GM21367 (cell line): Measurements from ENCODE around the gene AKAP13.

Experiments
- ATAC-seq: cut with Tn5 transposase; IDR thresholded peaks from one replicate; pipeline ENCODE4 v1.9.1; 2021; ENCODE audit not compliant: unreplicated experiment

AKAP13 gene

GRCh38 chr15:85762756-85763127, 382.3 kb downstream of the AKAP13 start:
- ATAC-seq: no peak

DNA sequence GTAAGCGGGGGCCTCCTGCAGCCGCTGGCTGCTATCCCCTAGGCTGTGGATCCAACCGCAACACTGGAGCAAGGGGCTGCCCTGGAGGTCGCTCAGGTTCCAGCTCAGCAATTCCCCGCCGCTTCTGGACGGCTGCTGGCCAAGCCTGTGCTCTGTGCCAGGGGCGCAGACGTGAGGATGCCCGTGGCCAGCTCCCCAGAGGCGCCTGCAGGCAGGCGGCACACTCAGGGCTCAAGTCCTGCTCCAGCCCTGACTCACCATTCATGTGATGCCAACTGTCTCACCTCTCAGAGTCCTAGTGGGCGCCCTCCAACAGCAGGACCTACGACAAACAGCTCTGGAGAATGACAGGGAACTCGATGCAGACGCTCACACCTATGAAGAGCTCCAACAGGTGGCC, 382.8 kb downstream of the AKAP13 start:
- ATAC-seq: no peak

- no peak for ATAC-seq
Measured at GRCh38 chr15:85763673-85764633, 383.6 kb downstream of the AKAP13 start.

DNA sequence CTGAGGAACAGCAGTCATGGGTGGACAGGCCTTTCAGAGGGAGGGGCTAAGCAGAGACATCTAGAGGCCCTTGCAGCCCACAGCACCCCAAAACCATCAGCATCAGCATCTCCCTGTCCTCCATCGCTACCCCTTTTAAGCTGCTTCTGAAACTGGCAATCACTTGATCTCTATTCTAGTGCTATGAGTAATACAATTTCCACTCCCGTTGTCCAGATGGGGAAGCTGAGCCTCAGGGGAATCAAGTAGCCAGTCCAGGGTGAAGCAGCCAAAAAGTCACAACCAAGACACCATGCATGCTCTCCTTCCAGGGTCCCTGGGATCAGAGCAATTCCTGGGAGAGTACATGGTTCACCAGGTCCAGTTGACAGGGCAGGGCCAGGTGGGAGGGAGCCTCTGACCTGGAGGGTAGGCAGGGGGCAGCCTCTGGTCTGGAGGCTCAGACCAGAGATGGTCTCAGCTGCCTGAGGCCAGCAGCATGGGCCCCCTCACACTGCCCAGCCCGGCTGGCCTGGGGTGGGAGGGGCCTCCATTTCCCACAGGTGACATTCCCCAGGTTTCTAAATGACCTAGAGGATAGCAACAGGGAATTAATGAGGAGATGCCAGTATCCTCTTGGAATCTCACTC, 384.4 kb downstream of the AKAP13 start:
- ATAC-seq: no peak

- no peak for ATAC-seq
Measured at GRCh38 chr15:85766001-85766831, 385.8 kb downstream of the AKAP13 start.

GRCh38 chr15:85767785-85768529, 387.6 kb downstream of the AKAP13 start:
- no peak for ATAC-seq

- ATAC-seq: no peak
Measured at GRCh38 chr15:85768595-85769168, 388.3 kb downstream of the AKAP13 start.

DNA sequence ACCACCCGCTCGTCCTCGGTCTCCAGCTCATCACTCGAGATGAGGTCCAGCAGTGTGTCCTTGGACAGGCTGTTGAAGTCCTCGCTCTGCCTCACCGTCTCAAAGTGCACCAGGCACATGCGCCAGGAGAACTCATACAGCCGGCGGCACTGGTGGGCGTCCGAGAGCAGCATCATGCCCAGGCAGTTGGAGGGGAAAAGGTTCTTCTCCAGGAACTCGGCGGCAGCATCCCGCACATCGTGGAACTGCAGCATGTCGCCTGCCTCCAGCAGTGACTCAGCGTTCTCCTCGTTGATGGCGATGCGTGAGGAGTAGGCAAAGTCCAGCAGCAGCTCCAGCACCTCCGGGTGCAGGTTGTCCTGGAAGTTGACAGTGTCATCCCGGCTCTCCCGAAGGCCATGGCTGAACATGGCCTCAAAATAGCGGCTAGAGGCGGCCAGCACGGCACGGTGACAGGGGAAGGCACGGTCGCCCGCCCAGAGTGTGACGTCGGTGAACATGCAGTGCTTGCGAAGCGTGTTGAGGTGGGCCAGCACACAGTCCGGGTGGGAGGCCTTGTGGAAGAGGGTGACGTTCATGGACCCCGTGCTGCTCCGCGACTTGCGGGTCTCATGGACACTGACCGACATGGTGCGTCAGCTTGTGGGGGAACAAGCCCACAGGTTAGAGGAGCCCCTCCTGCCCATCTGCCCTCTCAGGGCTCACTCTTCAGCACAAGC, 388.9 kb downstream of the AKAP13 start:
- ATAC-seq: no peak

DNA sequence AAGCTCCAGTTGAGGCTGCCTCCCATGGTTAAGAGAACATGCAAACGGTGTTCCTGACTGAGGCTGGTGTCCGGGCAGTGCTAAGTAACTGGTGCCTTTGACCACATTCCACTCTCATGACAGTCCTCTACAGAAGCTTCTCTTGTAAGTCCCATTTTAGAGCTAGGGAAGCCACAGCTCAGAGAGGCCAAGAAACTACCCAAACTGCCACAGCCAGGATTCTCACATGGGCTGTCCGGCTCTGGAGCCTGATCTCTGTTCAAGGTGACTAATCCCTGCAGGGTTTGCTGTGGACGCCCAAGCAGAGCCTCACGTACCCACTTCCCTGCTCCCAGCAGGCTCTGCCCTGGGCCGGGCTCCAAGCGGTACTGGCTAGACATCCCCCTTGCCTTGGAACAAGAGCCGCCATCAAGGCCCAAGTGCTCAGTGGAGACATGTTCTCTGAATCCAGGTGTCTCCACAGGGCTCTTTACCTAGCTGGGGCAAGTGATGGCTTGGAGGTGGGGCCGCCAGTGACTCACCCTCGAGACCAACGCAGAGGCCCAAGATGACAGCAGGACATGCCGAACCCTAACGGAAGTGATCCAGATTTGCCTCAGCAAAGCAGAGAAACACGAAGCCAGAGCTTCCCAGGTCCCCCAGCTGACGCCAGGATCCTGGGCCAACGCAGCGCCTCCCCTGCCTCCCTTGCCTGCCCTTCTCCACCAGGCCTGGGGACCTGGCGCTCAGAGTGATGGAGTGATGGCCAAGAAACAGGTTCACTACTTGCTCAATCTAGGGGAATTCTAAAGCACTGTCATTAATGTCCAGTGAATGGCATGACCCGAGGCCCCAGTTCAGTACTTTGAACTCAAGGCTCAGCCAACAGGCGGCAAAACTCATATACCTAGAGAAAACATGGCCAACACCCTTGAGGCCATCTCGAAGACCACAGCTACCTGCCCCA, 390.0 kb downstream of the AKAP13 start:
- ATAC-seq: no peak

DNA sequence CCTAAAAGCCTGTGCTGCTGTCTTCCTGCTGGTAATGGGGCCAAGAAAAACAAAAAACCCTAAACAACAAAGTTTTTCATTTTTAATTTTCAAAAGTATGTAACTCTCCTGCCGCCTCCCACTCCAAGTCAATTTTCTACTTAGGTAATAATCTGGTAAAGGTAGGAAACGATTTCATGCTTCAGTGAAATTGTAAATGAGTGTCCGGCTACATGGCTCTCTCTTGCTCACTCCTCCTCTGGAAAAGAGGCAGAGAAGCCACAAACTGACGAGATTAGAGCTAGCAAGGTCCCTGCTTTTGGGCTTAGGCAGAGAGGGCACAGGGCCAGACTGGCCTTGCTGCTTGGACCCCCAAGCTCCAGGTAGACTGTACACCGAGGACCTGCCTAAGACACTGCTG, 390.9 kb downstream of the AKAP13 start:
- no peak for ATAC-seq

- ATAC-seq: no peak
Measured at GRCh38 chr15:85771781-85772445, 391.5 kb downstream of the AKAP13 start.

- no peak for ATAC-seq
Measured at GRCh38 chr15:85772668-85773067, 392.3 kb downstream of the AKAP13 start.

- ATAC-seq: no peak
Measured at GRCh38 chr15:85773249-85773648, 392.8 kb downstream of the AKAP13 start.

DNA sequence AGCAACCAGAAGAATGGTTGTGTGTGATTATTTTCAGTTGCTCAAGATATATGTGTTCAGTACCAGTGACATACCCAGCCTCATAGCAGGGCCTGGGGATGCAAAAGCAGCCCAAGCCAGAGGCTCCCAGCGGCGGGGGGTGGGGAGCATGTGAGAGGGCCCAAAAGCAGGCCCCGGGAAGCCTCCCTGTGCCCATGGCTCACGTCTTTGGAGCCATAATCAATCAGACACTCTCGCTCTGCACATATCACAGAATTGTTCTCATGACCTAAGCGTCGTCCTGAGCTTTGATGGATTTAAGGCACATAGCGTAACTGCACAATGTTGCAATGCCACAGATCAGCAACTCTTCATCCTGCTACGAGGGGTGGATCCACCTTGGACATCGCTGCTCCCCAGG, 393.6 kb downstream of the AKAP13 start:
- ATAC-seq: no peak

GRCh38 chr15:85777250-85778106, 397.1 kb downstream of the AKAP13 start:
- no peak for ATAC-seq

- no peak for ATAC-seq
Measured at GRCh38 chr15:85778107-85778776, 397.8 kb downstream of the AKAP13 start.

GRCh38 chr15:85779249-85779648, 398.8 kb downstream of the AKAP13 start:
- ATAC-seq: no peak
